Natural killer cell treated with Interleukin-12 subunit alpha and Interleukin-12 subunit beta and Interleukin-15 and Interleukin-18, amount 100 ng/mL, for 72 hours (primary cell): Measurements from ENCODE around the gene PRXL2A. TPM values are rescaled to one million over a fixed set of nuclear protein-coding genes. Genes with fewer than 3 reads are reported as not detected.
"Not testable (repeated sequence)": the region's sequence is repeated elsewhere in the genome, so short reads cannot be mapped to it uniquely, and the experiment has no call there.

Experiments
- ATAC-seq, 2 donors: fragments of 150-1000 bp; cut with Tn5 transposase in 1 of 2; sonication (Bioruptor Pico), chemical (Tn5 transposase) in 1 of 2; 2 replicates each; pipeline ENCODE4 v1.10.0; 2021
- DNase-seq: peaks from one replicate; pipeline ENCODE4 v3.0.0; 2022; ENCODE audit warnings: low spot score
- H3K27ac Mint-ChIP-seq, 2 donors: 1 replicate in 1 of 2; 2 replicates in 1 of 2; pipeline ENCODE4 v1.8.0; 2022; ENCODE audit warnings: mixed read lengths in 2 of 2, mild to moderate bottlenecking in 1 of 2, moderate library complexity in 1 of 2
- H3K27me3 Mint-ChIP-seq, 2 donors: 1 replicate in 1 of 2; 2 replicates in 1 of 2; pipeline ENCODE4 v1.8.0; 2022; ENCODE audit warnings: mixed read lengths in 2 of 2
- H3K36me3 Mint-ChIP-seq: one replicate; pipeline ENCODE4 v1.8.0; 2022; ENCODE audit warnings: mixed read lengths
- H3K4me1 Mint-ChIP-seq, 2 donors: 1 replicate in 1 of 2; 2 replicates in 1 of 2; pipeline ENCODE4 v1.8.0; 2022; ENCODE audit warnings: low read depth in 2 of 2, mixed read lengths in 2 of 2, mild to moderate bottlenecking in 1 of 2
- H3K4me3 Mint-ChIP-seq: one replicate; pipeline ENCODE4 v1.8.0; 2022; ENCODE audit warnings: mixed read lengths
- H3K9me3 Mint-ChIP-seq: 2 replicates; pipeline ENCODE4 v1.8.0; 2022; ENCODE audit warnings: mixed read lengths
- total RNA-seq, 2 donors: library from RNA; stranded (reverse); gene quantifications; one replicate each; pipeline ENCODE4 v1.2.3, GENCODE V29; 2022

The PRXL2A gene, protein sequence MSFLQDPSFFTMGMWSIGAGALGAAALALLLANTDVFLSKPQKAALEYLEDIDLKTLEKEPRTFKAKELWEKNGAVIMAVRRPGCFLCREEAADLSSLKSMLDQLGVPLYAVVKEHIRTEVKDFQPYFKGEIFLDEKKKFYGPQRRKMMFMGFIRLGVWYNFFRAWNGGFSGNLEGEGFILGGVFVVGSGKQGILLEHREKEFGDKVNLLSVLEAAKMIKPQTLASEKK
- total RNA-seq = 1 to 10 TPM; 6.4 to 9.7 TPM

DNA sequence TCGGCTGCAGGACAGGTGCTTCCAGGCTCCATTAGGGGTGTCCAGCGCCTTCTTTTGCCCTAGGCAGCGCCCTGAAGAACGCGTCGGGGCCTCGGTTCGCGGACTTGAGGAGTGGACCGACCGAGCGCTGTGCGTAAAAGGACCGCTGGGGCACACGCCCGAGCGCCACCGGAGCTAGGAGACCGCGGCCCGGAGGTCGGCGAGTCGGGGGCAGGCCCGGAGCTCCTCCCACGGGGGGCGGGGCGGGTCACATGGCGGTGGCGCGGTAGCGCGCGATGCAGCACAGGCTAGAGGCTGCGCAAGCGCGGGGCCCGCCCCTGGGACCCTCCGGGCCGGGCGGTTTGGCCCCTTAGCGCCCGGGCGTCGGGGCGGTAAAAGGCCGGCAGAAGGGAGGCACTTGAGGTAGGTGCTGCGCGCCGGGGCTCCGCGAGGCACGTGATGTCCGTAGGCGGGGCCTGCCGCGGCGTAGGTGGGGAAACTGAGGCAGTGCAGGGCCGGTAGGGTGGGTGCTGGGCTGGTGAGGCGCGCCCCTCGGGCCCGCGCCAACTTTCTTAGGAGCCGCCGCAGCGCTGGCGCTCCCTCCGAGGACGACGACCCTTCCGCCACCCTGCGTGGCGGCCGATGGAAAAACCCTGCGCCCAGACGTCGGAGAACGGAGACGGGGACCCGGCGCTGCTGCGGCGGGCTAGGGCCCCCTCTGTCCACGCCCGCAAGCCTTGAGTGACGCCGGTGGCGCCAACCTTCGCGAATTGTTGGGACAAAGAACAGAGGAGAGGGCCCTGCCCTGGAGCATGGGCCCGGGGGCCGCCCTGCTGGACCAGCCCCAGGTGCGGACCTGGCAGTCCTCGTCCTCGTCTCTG, at the start of gene PRXL2A:
Gene PRXL2A, plus strand, starts transcription at position 310 of the 860 bp plus-strand sequence. CDS start 11,917 bp downstream, outside the sequence.
- Mint-ChIP-seq H3K4me3 (peak within 1 kb of the TSS; percentile 87), H3K36me3 (no peaks in the 10 kb centered on the region), H3K27me3 (peaks cover 0 to 5% of the 10 kb centered on the region in 2 donors), H3K4me1 (peaks cover 6 to 7% of the 10 kb centered on the region in 2 donors), H3K27ac (peak within 1 kb of the TSS; percentile 48 to 74), H3K9me3 (no peaks in the 10 kb centered on the region)
- DNase-seq = peak; percentile 89
- peak; percentile 96 to 97 for ATAC-seq

DNA sequence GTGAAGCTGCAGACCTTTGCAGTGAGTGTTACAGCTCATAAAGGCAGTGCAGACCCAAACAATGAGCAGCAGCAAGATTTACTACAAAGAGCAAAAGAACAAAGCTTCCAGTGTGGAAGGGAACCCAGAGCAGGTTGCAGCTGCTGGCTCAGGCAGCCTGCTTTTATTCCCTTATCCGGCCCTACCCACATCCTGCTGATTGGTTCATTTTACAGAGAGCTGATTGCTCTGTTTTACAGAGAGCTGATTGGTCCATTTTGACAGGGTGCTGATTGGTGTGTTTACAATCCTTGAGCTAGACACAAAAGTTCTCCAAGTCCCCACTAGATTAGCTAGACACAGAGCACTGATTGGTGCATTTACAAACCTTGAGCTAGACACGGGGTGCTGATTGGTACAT, 49.4 kb upstream of the PRXL2A start:
- peaks cover 29 to 30% of the 10 kb centered on the region in 2 donors for H3K27me3 Mint-ChIP-seq
- DNase-seq, H3K27ac Mint-ChIP-seq, H3K36me3 Mint-ChIP-seq, H3K4me3 Mint-ChIP-seq, H3K9me3 Mint-ChIP-seq, H3K4me1 Mint-ChIP-seq, ATAC-seq: not testable (repeated sequence)

DNA sequence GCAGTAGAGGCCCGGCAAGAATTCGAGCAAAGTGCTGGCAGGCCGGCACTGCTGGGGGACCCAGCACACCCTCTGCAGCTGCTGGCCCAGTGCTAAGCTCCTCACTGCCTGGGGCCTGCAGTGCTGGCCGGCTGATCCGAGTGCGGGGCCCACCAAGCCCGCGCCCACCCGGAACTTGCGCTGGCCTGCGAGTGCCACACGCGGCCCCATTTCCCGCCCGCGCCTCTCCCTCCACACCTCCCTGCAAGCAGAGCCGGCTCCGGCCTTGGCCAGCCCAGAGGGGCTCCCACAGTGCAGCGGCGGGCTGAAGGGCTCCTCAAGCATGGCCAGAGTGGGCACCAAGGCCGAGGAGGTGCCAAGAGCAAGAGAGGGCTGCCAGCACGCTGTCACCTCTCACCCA, 48.7 kb upstream of the PRXL2A start:
- no peaks in the 10 kb centered on the region for H3K9me3 Mint-ChIP-seq
- H3K27me3 Mint-ChIP-seq = peaks cover 31 to 33% of the 10 kb centered on the region in 2 donors
- H3K4me1 Mint-ChIP-seq = peaks cover 0 to 6% of the 10 kb centered on the region in 2 donors
- H3K4me3 Mint-ChIP-seq = no peak overlapping the region
- no peaks in the 10 kb centered on the region for H3K36me3 Mint-ChIP-seq
- no peak overlapping the region for H3K27ac Mint-ChIP-seq
- DNase-seq (no peak), ATAC-seq (peak in 1 of 2 donors; percentile 25)

DNA sequence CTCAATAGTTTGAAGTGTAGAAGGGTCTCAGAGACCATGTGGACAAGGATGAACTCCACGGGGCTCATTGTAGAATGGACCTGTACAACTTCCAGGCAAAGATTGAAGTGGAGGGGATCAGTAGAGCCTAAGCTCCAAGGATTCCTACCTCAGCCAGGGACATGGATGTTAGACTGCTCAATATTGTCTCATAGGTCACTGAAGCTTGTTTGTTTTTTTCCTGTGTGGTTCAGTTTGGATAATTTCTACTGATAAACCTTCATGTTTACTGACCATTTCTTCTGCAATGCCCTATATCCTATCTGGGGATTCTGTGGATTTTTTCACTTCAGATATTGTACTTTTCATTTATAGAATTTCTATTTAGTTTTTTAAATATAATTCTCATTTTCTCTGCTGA, 42.8 kb upstream of the PRXL2A start:
- Mint-ChIP-seq H3K27ac (no peak overlapping the region), H3K4me1 (no peaks in the 10 kb centered on the region), H3K4me3 (no peak overlapping the region), H3K9me3 (peaks cover 8% of the 10 kb centered on the region), H3K36me3 (peaks cover 13% of the 10 kb centered on the region), H3K27me3 (peaks cover 15% of the 10 kb centered on the region in 2 donors)
- no peak for DNase-seq
- ATAC-seq = no peak

DNA sequence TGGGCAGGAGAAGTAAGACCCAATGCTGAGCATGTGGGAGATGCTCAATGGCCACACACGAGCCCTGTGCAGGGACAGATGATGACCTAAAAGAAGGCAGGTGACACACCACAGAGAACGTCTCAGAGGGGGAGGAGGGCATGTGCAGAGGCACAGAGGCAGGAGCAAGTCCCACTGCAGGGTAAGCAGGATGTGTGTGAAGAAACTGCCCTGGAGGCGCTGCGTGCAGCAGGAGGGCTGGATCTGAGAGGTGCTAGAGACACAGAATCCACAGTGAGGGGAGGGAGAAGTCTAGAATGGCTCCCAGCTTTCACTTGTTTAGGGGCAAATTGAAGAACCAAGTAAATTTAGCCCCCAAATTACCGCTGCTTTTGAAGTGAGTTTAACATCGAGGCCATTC, 36.9 kb upstream of the PRXL2A start:
- no peak overlapping the region for H3K4me3 Mint-ChIP-seq
- DNase-seq (no peak), ATAC-seq (no peak)
- no peak overlapping the region for H3K27ac Mint-ChIP-seq
- H3K27me3 Mint-ChIP-seq = peaks cover 4 to 5% of the 10 kb centered on the region in 2 donors
- H3K4me1 Mint-ChIP-seq = no peaks in the 10 kb centered on the region
- H3K36me3 Mint-ChIP-seq = peaks cover 13% of the 10 kb centered on the region
- H3K9me3 Mint-ChIP-seq = peaks cover 8% of the 10 kb centered on the region

DNA sequence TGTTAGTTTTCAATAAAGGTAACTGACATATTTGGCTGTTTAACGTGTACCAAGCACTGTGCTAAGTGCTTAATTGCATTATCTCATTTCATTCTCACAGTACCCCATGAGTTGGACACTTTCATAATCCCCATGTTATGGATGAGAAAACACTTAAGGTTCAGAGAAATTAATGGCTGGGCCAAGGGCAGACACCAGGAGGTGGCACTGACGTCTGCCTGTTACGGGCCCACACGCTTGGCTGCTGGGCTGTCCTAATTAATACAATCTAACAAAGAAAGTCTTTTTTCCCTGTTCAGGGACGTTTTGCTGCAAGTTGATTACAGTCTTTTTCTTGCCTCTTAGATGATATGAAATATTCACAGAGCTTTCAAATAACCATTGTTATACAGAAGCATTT, 35.7 kb upstream of the PRXL2A start:
- Mint-ChIP-seq H3K27me3 (peaks cover 5 to 10% of the 10 kb centered on the region in 2 donors), H3K4me1 (no peaks in the 10 kb centered on the region), H3K36me3 (peaks cover 6% of the 10 kb centered on the region), H3K4me3 (no peak overlapping the region), H3K27ac (no peak overlapping the region), H3K9me3 (peaks cover 4% of the 10 kb centered on the region)
- ATAC-seq = no peak
- DNase-seq = no peak

DNA sequence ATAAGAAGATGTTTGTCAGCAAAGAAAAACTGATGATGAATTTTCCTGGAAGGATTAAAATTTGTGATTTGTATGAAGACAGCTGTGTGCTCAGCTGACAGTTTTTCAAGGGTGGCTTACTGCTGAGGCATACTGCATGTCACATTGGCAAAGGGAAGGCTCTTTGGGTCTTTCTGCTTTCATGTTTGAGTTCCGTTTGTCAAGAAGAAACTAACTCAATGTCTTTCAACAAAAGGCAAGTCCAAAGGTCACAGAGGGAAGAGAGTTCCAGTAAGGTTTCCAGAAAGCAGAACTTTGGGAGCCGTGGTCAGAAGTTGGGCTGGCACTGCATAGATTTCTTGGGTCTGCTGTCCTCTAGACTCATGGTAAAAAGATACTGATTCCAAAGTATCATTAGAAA, 34.8 kb upstream of the PRXL2A start:
- Mint-ChIP-seq H3K9me3 (no peaks in the 10 kb centered on the region), H3K4me1 (peaks cover 3 to 4% of the 10 kb centered on the region in 2 donors), H3K27ac (no peak overlapping the region), H3K4me3 (no peak overlapping the region), H3K27me3 (peaks cover 0 to 7% of the 10 kb centered on the region in 2 donors), H3K36me3 (no peaks in the 10 kb centered on the region)
- no peak for DNase-seq
- ATAC-seq = no peak

DNA sequence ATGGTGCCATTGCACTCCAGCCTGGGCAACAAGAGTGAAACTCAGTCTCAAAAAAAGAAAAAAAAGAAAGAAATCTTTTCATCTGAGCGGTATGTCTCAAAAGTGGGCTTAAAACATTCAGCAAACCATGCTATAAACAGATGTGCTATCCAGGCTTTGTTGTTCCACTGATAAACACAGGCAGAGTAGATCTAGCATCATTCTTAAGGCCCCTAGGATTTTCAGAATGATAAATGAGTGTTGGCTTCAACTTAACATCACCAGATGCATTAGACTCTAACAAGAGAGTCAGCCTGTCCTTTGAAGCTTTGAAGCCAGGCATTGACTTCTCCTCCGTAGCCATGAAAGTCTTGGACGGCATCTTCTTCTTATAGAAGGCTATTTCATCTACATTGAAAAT, 28.6 kb upstream of the PRXL2A start:
- Mint-ChIP-seq H3K4me3 (no peak overlapping the region), H3K36me3 (no peaks in the 10 kb centered on the region), H3K9me3 (no peaks in the 10 kb centered on the region), H3K4me1 (peaks cover 4 to 5% of the 10 kb centered on the region in 2 donors), H3K27me3 (peaks cover 8 to 12% of the 10 kb centered on the region in 2 donors), H3K27ac (no peak overlapping the region)
- ATAC-seq = no peak
- DNase-seq = no peak

DNA sequence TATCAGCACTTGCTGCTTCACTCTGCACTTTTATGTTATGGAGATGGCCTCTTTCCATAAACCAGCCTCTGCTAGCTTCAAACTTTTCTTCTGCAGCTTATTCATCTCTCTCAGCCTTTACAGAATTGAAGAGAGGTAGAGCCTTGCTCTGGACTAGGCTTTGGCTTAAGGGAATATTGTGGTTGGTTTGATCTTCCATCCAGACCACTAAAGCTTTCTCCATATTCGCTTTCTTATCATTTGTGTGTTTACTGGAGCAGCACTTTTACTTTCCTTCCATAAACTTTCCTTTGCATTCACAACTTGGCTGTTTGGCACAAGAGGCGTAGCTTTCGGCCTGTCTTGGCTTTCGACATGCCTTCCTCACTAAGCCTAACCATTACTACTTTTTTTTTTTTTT, 28.2 kb upstream of the PRXL2A start:
- Mint-ChIP-seq H3K36me3 (no peaks in the 10 kb centered on the region), H3K4me3 (no peak overlapping the region), H3K9me3 (no peaks in the 10 kb centered on the region), H3K27me3 (peaks cover 8 to 12% of the 10 kb centered on the region in 2 donors), H3K4me1 (peaks cover 4 to 5% of the 10 kb centered on the region in 2 donors), H3K27ac (no peak overlapping the region)
- DNase-seq (no peak), ATAC-seq (no peak)

DNA sequence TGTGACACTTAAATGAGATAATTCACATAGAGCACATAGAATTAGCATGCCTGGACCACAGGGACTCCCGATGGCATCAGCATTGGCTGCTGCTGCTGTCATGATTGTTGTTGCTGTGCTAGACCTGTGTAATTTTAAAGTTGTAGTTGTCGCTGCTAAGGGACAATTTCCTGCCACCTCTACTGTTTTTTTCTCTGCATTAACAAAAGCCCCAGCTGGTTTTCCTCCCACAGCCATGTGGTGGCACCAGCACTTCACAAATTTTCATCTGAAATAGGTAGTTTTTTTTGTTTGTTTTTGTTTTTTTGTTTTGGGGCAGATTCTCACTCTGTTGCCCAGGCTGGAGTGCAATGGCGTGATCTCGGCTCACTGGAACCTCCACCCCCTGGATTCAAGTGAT, 25.4 kb upstream of the PRXL2A start:
- Mint-ChIP-seq H3K36me3 (no peaks in the 10 kb centered on the region), H3K4me1 (peaks cover 4 to 5% of the 10 kb centered on the region in 2 donors), H3K4me3 (no peak overlapping the region), H3K9me3 (no peaks in the 10 kb centered on the region), H3K27ac (no peak overlapping the region), H3K27me3 (peaks cover 8% of the 10 kb centered on the region in 2 donors)
- ATAC-seq = no peak
- DNase-seq = no peak

DNA sequence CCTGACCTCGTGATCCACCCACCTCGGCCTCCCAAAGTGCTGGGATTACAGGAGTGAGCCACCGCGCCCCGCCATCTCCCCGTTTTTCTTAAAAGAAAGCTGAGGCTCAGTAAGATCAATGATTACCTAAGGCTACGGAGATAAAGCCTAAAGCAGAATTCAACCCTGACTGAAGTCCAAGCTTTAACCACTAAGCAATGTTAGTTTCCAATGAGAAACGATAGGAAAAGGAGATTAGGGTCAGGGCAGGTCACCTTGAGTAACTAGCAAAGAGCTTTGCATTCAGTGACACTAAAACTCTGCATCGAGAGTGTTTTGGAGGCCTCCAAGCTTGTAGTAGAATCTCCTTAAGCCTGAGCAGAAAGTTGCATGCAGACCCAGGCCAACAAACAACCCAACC, 17.6 kb upstream of the PRXL2A start:
- no peaks in the 10 kb centered on the region for H3K36me3 Mint-ChIP-seq
- H3K27ac Mint-ChIP-seq = no peak overlapping the region
- no peaks in the 10 kb centered on the region for H3K9me3 Mint-ChIP-seq
- H3K4me3 Mint-ChIP-seq = no peak overlapping the region
- DNase-seq (no peak), ATAC-seq (no peak)
- no peaks in the 10 kb centered on the region for H3K4me1 Mint-ChIP-seq
- peaks cover 3 to 8% of the 10 kb centered on the region in 2 donors for H3K27me3 Mint-ChIP-seq

DNA sequence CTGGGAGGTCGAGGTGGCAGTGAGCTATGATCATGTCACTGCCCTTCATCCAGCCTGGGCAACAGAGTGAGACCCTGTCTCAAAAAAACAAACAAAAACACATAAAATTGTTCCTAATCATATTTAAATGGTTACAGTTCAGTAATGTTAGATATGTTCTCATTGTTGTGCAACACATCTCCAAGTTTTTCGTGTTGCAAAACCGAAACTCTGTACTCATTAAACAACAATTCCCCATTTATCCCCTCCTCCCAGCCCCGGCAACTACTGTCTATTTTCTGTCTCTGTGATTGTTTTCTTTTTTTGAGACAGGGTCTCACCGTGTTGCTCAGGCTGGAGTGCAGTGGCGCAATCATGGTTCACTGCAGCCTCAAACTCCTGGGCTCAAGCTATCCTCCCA, 16.1 kb upstream of the PRXL2A start:
- H3K4me3 Mint-ChIP-seq = no peak overlapping the region
- ATAC-seq = no peak
- H3K9me3 Mint-ChIP-seq = no peaks in the 10 kb centered on the region
- no peak for DNase-seq
- H3K4me1 Mint-ChIP-seq = no peaks in the 10 kb centered on the region
- H3K27me3 Mint-ChIP-seq = peaks cover 4 to 8% of the 10 kb centered on the region in 2 donors
- H3K27ac Mint-ChIP-seq = no peak overlapping the region
- H3K36me3 Mint-ChIP-seq = no peaks in the 10 kb centered on the region

DNA sequence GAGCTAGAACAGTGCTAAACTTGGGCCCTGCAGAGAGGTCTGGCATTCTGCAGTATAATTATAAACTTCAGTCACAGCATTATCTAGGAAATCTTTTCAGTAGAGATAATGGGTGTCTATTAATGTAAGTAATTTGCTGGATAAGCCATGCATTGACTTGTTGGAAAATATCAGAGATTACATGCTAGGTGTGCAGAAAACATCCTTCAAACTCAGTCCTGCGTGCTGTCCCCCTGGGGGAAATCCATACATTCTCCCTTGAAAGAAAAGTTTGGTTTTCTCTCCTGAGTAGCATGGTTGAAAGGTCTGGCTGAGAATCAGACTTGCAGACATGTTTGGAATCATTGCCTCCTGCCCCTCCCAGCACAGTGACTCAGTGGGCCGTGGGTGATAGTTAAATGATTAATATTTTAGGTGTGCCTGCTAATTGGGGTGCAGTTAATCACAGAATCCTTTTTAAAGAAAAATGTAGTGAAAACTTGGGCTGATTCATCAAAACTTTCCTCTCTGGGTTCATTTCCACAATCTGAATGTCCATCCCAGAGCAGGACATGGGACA, 13.9 kb upstream of the PRXL2A start:
- H3K4me3 Mint-ChIP-seq = no peak overlapping the region
- no peaks in the 10 kb centered on the region for H3K9me3 Mint-ChIP-seq
- no peaks in the 10 kb centered on the region for H3K4me1 Mint-ChIP-seq

DNA sequence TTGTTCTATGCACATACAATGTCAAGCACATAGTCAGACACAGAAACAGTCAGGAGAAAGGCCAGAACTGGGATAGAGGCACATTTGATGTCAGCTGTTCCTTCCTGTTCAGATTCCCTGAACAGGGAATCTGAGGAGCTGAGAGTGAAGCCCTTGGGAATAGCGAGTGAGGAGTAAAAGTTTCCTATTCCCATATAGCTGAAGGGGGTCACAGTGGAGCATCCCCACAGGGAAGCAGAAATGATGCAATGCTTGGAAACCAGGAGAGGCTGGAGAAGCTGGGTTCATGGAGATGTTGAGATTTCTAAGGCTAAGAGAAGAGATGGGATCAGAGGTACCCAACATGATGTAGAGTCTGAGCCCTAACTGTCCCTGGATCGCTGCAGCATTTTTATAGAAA, 11.3 kb upstream of the PRXL2A start:
- Mint-ChIP-seq H3K4me1 (no peaks in the 10 kb centered on the region), H3K36me3 (no peaks in the 10 kb centered on the region), H3K9me3 (no peaks in the 10 kb centered on the region), H3K4me3 (no peak overlapping the region), H3K27ac (no peak overlapping the region), H3K27me3 (peaks cover 6 to 8% of the 10 kb centered on the region in 2 donors)
- DNase-seq = no peak
- no peak for ATAC-seq

More for the DNA sequence above, 13.9 kb upstream of the PRXL2A start:
- H3K27me3 Mint-ChIP-seq = peaks cover 6 to 8% of the 10 kb centered on the region in 2 donors
- DNase-seq (no peak), ATAC-seq (no peak)
- no peaks in the 10 kb centered on the region for H3K36me3 Mint-ChIP-seq
- H3K27ac Mint-ChIP-seq = no peak overlapping the region
